Vagina (tissue), 2 donors: ENCODE measurements around the gene METTL1.

Source experiments
- CTCF ChIP-seq, 3 experiments: fragments of 450-650 bp in 2 of 3; fragments of 200-600 bp in 1 of 3; sonication (generic) in 1 of 3; IDR thresholded peaks; one replicate each; pipeline ENCODE4 v1.5.1; 2017 to 2019; ENCODE audit warnings: antibody characterized with exemption in 3 of 3, mild to moderate bottlenecking in 2 of 3, moderate library complexity in 2 of 3
- POLR2A ChIP-seq, 2 donors: fragments of 450-650 bp; IDR thresholded peaks; one replicate each; pipeline ENCODE4 v1.6.1; 2017; ENCODE audit warnings: antibody characterized with exemption in 2 of 2, mild to moderate bottlenecking in 2 of 2, moderate library complexity in 2 of 2
- POLR2AphosphoS5 ChIP-seq, 2 donors: sonication (generic); formaldehyde crosslinking; IDR thresholded peaks; one replicate each; pipeline ENCODE4 v1.9.0; 2017; ENCODE audit warnings: antibody characterized with exemption in 2 of 2, mild to moderate bottlenecking in 2 of 2, low read depth in 1 of 2; ENCODE audit not compliant: insufficient read depth in 1 of 2

GRCh38 chr12:57810450-57810849 lies 38.5 kb upstream of the METTL1 start:
- TF ChIP-seq CTCF (IDR thresholded peaks at IDR 0.05): no peak
- TF ChIP-seq POLR2A (IDR thresholded peaks at IDR 0.05): no peak
- TF ChIP-seq POLR2AphosphoS5 (IDR thresholded peaks at IDR 0.05; ENCODE audit: insufficient read depth in 1 of 2, low read depth in 1 of 2): no peak
